GM12875 (cell line): ENCODE data around the gene MYOM3.

ENCODE experiments used
- H3K4me3 ChIP-seq: one replicate; pipeline ENCODE4 v1.5.1; 2011; ENCODE audit warnings: low read depth, low read length, control low read depth
- TF ChIP-seq, protein P1 (sequence below): IDR thresholded peaks from 2 replicates; pipeline ENCODE4 v1.5.1; 2011; ENCODE audit warnings: low read depth, mild to moderate bottlenecking, control low read depth, inconsistent platforms, low read length, moderate library complexity, borderline replicate concordance; ENCODE audit not compliant: insufficient read depth

MYOM3 gene

DNA sequence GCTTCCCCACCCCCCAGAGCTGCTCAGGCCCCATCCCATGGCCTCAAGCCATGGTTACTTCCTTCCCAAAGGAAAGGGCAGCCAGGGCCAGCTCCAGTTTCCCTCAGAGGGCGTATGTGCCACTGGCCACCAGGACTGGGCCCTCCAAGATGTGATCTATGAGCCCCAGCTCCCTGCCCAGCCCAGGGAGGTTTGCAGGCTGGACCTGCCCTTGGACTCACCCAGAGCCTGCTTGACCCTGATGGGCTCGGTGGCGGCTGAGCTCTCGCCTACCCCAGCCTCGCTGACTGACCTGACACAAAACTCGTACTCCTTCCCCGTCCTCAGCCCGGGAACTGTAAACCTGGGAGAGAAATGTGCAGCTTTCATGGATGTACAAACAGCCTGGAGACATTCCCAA is 29.6 kb downstream of the MYOM3 start:
- TF ChIP-seq, protein P1, sequence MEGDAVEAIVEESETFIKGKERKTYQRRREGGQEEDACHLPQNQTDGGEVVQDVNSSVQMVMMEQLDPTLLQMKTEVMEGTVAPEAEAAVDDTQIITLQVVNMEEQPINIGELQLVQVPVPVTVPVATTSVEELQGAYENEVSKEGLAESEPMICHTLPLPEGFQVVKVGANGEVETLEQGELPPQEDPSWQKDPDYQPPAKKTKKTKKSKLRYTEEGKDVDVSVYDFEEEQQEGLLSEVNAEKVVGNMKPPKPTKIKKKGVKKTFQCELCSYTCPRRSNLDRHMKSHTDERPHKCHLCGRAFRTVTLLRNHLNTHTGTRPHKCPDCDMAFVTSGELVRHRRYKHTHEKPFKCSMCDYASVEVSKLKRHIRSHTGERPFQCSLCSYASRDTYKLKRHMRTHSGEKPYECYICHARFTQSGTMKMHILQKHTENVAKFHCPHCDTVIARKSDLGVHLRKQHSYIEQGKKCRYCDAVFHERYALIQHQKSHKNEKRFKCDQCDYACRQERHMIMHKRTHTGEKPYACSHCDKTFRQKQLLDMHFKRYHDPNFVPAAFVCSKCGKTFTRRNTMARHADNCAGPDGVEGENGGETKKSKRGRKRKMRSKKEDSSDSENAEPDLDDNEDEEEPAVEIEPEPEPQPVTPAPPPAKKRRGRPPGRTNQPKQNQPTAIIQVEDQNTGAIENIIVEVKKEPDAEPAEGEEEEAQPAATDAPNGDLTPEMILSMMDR = no peak
- no peak overlapping the region for H3K4me3 ChIP-seq

DNA sequence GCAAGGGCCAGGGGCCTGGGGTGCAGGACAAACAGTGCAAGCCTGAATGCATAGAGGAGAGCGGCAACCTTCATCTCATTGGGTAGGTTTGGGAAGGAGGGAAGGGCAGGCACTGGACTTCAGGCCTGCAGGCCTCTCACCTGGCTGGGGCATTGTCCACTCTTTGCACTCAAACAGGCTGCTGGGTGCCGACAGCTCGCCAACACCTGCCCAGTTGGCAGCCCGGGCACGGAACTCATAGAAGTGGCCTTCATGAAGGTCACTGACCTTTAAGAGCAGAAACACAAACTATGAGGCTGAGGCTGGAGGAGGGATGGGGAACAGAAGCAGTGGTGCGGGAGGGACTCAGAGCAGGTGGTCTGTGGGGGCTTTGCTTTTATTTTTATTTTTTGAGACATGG is 30.7 kb downstream of the MYOM3 start:
- TF ChIP-seq, protein P1 = no peak
- no peak overlapping the region for H3K4me3 ChIP-seq

DNA sequence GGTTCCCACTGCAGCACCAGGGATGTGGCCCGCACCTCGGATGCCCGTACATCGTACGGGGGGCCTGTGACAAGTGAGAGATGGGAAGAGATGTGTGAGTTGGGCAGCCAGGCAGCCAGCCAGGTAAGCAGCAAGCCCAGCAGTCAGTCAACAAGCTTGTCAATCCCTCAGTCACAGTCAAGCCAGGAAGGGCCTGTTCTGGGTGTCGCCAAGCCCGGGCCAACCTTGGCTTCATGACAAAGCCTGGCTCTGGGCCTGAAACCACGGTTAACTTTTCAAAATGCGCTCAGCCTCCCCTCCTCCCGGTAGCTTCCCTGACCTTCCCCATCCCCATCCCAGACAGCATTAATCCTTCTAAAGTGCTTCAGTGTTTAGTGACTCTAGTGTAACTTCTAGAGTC is 31.8 kb downstream of the MYOM3 start:
- TF ChIP-seq, protein P1 = no peak
- no peak overlapping the region for H3K4me3 ChIP-seq

DNA sequence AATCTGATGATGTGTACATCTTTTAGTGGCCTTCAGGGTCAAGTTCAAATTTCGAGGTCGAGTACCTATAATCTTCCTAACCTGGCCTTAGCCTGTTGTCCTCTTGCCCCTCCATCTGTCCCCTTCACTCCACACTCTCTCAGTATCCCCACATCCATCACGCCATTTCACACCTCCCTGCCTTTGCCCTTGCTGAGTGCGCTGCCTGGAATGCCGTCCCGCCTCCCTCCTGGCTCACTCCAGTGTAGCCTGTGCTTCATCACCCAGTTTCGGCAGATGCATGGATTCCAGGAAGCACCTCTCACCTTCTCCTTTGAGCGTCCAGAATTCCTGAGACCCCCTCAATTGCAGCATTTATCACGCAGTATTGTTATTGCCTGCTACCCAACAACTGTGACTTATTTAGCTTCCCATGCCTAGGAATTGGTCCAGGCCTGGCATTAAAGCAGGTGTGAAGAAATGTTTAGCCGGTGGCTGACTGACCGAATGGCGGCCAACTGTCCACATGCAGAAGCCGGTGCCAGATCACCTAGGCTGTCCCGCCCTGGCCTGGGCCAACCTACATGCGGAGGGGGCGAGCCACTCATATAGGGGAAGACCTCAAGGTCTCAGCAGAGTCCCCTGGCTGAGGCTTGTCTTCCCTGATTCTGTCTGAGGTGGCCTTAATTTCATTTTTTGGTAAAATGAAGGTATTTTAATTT is 34.5 kb downstream of the MYOM3 start:
- TF ChIP-seq, protein P1 = no peak
- no peak overlapping the region for H3K4me3 ChIP-seq

DNA sequence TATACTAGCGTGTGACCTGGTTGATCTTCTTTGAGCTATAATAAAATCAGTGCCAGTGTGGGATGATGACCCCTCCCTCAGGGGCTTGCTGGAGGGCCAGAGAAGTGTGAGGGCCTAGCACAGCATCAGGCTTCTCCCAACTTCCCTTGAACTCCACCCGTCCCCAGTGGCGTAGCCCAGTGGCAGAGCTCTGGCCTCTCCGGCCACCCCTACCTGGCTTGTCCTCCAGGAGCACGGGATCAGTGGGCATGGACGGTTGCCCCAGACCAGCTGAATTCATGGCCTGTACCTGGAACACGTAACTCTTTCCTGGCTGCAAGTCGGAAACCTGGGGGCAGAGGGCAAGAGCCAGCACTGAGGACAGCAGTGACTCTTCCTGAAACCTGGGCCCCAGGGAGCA is 36.0 kb downstream of the MYOM3 start:
- H3K4me3 ChIP-seq = no peak overlapping the region
- TF ChIP-seq, protein P1 = no peak

DNA sequence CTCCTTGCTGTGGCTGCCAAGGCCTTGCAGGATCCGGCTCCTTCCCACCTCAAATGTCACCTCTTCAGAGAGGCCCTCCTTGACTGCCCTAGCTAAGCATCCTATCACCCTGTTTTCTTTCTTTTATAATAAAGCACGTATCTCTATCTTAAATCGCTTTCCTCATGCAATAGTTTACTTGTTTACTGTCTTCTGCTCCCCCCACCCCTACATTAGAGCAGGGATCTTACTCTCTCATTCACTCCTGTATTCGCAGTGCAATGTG is 36.4 kb downstream of the MYOM3 start:
- TF ChIP-seq, protein P1 = no peak
- H3K4me3 ChIP-seq = no peak overlapping the region

DNA sequence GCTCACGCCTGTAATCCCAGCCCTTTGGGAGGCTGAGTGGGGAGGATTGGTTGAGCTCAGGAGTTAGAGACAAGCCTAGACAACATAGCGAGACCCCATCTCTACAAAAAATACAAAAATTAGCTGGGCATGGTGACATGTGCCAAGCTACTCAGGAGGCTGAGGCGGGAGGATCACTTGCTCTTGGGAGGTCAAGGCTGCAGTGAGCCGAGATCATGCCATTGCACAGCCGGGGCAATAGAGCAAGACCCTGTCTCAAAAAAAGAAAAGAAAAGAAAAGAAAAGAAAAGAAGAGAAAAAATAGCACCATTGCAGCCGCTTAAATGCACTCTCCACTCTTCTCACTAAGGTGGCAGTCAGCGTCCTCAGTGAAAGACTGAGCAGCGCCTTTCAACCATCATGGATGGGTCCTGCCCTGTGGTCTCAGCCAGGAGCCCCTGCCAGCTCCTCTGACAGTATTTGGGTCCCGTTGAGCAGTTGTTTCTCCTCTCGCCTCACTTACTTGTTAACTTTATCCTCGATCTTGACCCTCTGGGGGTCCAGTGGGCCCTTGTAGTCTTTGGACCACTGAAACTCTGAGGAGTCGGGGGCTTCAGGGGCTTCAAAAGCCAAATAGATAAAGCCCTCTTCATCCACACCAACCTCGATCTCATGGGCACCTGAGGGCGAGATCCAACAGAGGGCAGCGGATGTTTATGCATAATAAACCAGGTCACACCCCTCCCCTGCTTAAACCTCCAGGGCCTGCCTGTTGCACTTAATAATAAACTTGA is 36.9 kb downstream of the MYOM3 start:
- TF ChIP-seq, protein P1 = no peak
- H3K4me3 ChIP-seq = no peak overlapping the region
